HG03025 (cell line): Measurements from ENCODE around the gene EHHADH.

Experiments used
- ATAC-seq: cut with Tn5 transposase; IDR thresholded peaks from one replicate; pipeline ENCODE4 v1.9.1; 2021; ENCODE audit warnings: mild to moderate bottlenecking, moderate library complexity; ENCODE audit not compliant: unreplicated experiment, low FRiP score

EHHADH gene

GRCh38 chr3:185253645-185254410, at the start of gene EHHADH:
TSS of gene EHHADH (minus strand) at chr3:185254049. CDS start at chr3:185254022, 27 bp downstream.
- ATAC-seq = no peak

GRCh38 chr3:185299918-185300426, 46.1 kb upstream of the EHHADH start:
- peak; percentile 94 for ATAC-seq

- ATAC-seq = no peak
Observed at GRCh38 chr3:185297867-185298266, 44.0 kb upstream of the EHHADH start.

- no peak for ATAC-seq
Observed at GRCh38 chr3:185292238-185292637, 38.4 kb upstream of the EHHADH start.

- no peak for ATAC-seq
Observed at GRCh38 chr3:185290266-185290665, 36.4 kb upstream of the EHHADH start.

- no peak for ATAC-seq
Observed at GRCh38 chr3:185283374-185283935, 29.6 kb upstream of the EHHADH start.

- ATAC-seq = peak; percentile 96
Observed at GRCh38 chr3:185282696-185283373, 29.0 kb upstream of the EHHADH start.

GRCh38 chr3:185280572-185281365, 26.9 kb upstream of the EHHADH start:
- no peak for ATAC-seq

- no peak for ATAC-seq
Observed at GRCh38 chr3:185279587-185280138, 25.8 kb upstream of the EHHADH start.

- no peak for ATAC-seq
Observed at GRCh38 chr3:185276415-185276814, 22.6 kb upstream of the EHHADH start.

- ATAC-seq = no peak
Observed at GRCh38 chr3:185272033-185272432, 18.2 kb upstream of the EHHADH start.

- ATAC-seq = no peak
Observed at GRCh38 chr3:185270956-185271332, 17.1 kb upstream of the EHHADH start.

- no peak for ATAC-seq
Observed at GRCh38 chr3:185270262-185270955, 16.6 kb upstream of the EHHADH start.

- ATAC-seq = no peak
Observed at GRCh38 chr3:185268194-185268962, 14.5 kb upstream of the EHHADH start.

GRCh38 chr3:185267193-185267592, 13.3 kb upstream of the EHHADH start:
- ATAC-seq = no peak

GRCh38 chr3:185264849-185265553, 11.2 kb upstream of the EHHADH start:
- no peak for ATAC-seq

- ATAC-seq = no peak
Observed at GRCh38 chr3:185263423-185263822, 9.6 kb upstream of the EHHADH start.

- no peak for ATAC-seq
Observed at GRCh38 chr3:185257334-185257733, 3.5 kb upstream of the EHHADH start.
